ENCODE results near the gene CACNB2.
"Not testable (repeated sequence)": the region's sequence is repeated elsewhere in the genome, so short reads cannot be mapped to it uniquely, and the experiment has no call there.

The CACNB2 gene

DNA sequence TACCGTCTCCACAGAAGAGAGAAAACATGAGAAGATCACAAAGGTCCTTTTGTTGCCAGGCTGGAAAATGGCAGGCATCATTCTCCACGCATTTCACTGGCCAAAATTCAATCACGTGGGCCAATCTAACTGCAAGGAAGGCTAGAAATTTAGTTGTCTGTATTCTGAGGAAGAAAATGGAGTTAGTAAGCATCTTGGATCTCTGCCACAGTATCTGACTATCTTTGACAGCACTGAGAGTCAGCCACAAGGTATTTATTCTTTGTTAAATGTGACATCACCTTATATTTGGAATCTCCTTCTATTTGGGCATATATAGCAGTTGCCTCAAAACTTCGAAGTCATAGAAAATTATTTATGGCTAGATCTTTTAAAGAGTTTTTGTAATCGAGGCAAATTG is 297.3 kb downstream of the CACNB2 start:
- Histone ChIP-seq H3K4me1 (ENCODE audit: insufficient read depth, low read length) (no peaks in the 10 kb centered on the region), H3K36me3 (ENCODE audit: insufficient read depth, low read length) (no peaks in the 10 kb centered on the region), H3K9me3 (ENCODE audit: control insufficient read depth, insufficient read depth, low read length) (no peaks in the 10 kb centered on the region), H3K9ac (ENCODE audit: low read depth, low read length) (no peak overlapping the region)

DNA sequence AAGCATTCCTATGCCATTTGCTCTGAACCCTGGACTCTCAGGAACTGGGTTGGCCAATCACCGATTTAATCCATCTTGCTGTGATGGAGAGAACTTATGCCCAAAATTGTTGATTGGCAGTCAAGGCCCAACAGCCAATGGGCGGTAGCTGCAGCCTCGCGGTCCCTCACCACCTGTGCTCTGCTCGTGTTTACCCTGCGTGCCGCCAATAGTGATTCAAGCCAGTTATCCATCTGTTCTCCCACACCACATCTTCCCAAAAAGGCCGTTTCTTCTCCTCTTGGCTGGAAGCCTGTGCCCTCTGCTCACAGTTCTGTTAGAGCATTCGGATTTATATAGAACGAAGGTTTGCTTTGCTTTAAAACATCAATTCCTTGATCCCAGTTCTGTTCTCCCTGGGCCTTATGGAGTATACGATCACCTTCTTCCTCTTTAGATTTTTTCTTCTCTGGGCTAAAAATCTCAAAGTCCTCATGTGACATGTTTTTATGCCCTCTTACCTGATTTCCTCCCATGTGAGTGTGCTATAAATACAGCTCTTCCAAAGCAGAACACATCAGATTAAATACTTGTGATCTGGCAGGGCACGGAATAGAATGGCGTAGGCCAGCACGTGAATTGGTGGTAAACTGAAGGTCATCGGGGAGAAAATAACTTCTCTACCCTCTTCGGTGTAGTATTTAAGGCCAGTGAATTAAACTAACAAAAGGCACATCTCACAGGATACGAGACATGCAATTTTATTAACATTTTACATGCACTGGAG is 298.3 kb downstream of the CACNB2 start:
- Histone ChIP-seq H3K4me1 (ENCODE audit: insufficient read depth, low read length) (no peaks in the 10 kb centered on the region), H3K9ac (ENCODE audit: low read depth, low read length) (no peak overlapping the region), H3K36me3 (ENCODE audit: insufficient read depth, low read length) (no peaks in the 10 kb centered on the region), H3K9me3 (ENCODE audit: control insufficient read depth, insufficient read depth, low read length) (no peaks in the 10 kb centered on the region)

DNA sequence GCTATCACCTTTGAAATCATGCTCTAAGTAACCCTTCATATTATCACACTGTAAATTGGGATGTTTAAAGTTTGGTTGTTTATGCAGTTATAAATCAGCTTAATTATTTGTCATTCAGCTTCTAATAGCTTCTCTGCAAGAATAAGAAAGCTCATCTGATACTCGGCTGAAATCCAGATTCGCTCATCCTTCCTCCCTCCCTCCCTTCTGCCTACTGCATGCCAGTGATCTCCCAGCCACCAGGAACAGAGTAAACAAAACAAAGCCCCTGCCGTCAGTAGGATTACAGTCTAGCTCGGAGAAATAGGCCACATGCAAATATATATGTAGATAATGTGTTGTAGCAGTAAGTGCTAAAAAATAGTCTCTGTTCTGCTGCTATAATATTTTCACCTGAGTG is 299.4 kb downstream of the CACNB2 start:
- H3K4me1 ChIP-seq (ENCODE audit: insufficient read depth, low read length) = no peaks in the 10 kb centered on the region
- H3K9ac ChIP-seq (ENCODE audit: low read depth, low read length) = no peak overlapping the region
- no peaks in the 10 kb centered on the region for H3K36me3 ChIP-seq (ENCODE audit: insufficient read depth, low read length)
- no peaks in the 10 kb centered on the region for H3K9me3 ChIP-seq (ENCODE audit: control insufficient read depth, insufficient read depth, low read length)

DNA sequence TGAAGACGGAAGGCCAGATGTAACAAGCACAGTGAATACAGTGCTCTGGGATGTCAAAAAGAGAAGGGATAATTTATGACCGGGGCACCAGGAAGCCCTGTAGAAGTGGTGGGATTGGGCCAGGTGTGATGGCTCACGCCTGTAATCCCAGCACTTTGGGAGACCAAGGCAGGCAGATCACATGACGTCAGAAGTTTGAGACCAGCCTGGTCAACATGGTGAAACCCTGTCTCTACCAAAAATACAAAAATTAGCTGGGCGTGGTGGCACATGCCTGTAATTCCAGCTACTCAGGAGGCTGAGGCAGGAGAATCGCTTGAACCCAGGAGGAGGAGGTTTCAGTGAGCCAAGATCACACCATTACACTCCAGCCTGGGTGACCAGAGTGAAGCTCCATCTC is 305.4 kb downstream of the CACNB2 start:
- H3K4me1 ChIP-seq (ENCODE audit: insufficient read depth, low read length); H3K36me3 ChIP-seq (ENCODE audit: insufficient read depth, low read length); H3K9ac ChIP-seq (ENCODE audit: low read depth, low read length); H3K9me3 ChIP-seq (ENCODE audit: control insufficient read depth, insufficient read depth, low read length): not testable (repeated sequence)

DNA sequence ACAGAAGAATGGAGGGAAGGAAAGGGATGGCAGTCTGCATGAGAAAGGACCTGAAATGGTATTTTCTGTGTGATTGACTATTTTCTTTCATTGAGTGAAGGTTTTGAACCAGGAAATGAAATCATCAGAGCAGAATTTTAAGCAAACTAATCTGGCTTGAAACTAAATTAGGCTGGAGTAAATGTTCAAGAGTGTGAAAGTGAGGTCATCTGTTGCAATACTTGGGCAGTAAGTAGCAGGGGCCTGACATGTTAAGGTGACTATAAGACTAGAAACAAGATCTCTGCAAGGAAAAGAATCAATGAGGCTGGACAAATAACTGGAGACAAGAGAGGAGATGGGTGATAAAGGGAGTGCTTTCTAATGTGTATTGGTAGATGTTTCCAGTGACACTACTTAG is 306.0 kb downstream of the CACNB2 start:
- no peaks in the 10 kb centered on the region for H3K4me1 ChIP-seq (ENCODE audit: insufficient read depth, low read length)
- no peaks in the 10 kb centered on the region for H3K36me3 ChIP-seq (ENCODE audit: insufficient read depth, low read length)
- no peak overlapping the region for H3K9ac ChIP-seq (ENCODE audit: low read depth, low read length)
- H3K9me3 ChIP-seq (ENCODE audit: control insufficient read depth, insufficient read depth, low read length) = no peaks in the 10 kb centered on the region

DNA sequence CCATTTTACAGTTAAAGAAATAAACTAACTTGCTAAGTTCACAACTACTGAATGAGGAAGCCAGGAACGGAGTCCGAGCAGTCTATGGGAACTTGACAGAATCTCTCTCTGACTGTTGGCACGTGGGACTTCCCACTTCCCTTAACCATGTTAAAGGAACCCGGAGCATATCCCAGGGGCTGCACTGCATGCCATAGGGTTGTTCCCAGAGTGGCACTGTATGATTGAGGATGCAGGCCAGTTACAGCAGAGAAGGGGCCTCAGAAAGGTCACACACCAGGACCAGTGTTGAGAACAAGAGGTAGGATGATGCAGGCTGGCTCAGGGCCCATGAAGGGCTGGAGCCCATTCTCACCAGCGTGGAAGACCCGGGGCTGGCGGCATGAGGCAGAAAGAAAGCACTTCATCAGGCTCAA is 309.4 kb downstream of the CACNB2 start:
- no peaks in the 10 kb centered on the region for H3K9me3 ChIP-seq (ENCODE audit: control insufficient read depth, insufficient read depth, low read length)
- no peaks in the 10 kb centered on the region for H3K4me1 ChIP-seq (ENCODE audit: insufficient read depth, low read length)
- H3K36me3 ChIP-seq (ENCODE audit: insufficient read depth, low read length) = no peaks in the 10 kb centered on the region
- H3K9ac ChIP-seq (ENCODE audit: low read depth, low read length) = no peak overlapping the region

DNA sequence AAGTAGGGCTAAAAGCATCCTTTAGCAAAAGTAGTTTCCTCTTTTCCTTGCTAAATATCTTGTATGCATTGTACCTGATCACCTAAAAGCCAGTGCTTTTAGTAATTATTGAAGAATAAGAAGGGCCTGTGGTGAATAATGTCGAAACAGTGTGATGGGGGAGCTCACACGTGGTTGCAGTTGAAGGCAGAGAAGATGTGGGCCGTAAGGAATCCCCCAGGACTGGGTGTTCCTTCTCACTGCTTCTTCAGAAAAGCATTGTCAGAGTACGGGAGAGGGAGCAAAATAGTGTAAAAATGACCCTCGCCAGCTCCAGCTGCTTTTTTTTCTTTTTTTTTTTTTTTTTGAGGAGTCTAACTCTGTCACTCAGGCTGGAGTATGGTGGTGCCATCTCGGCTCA is 310.1 kb downstream of the CACNB2 start:
- H3K9me3 ChIP-seq (ENCODE audit: control insufficient read depth, insufficient read depth, low read length) = no peaks in the 10 kb centered on the region
- H3K36me3 ChIP-seq (ENCODE audit: insufficient read depth, low read length) = no peaks in the 10 kb centered on the region
- H3K9ac ChIP-seq (ENCODE audit: low read depth, low read length) = no peak overlapping the region
- H3K4me1 ChIP-seq (ENCODE audit: insufficient read depth, low read length) = no peaks in the 10 kb centered on the region

DNA sequence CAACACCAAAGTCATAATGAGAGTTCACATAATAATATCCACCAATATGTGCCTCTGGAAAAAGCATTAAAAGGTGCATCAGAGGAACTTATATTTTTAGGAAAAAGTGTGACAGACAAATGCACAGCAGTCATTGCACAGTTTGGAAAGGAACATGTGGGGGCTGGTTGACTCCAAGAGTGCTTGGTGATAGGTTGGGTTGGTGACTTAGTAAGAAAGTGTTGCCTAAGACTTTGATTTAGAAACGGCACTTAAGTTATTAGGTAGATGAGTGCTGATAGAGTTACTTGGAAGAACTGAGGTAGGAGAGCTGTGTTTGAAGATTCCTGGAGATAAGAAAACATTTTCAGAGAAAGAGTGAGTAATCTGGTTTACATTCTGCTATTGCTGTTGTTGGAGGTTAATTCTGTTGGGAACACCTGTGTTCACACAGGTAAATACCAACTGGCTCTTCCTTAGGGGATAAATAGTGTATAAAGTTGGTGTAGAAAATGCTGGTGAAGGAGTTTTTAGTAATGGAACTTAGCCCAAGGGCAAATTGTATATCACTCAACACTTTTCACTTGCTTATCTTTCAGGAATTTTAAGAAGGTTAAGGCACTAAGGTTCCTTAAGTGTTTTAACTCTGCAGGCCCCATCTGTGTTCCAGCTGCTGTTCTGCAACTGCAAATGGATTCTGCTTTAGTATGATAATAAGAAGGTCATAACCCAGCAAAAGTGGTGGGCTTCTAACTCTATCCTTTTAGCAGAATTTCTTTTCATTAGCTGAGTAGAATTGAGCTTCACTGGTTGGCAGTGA is 315.1 kb downstream of the CACNB2 start:
- H3K9me3 ChIP-seq (ENCODE audit: control insufficient read depth, insufficient read depth, low read length) = no peaks in the 10 kb centered on the region

DNA sequence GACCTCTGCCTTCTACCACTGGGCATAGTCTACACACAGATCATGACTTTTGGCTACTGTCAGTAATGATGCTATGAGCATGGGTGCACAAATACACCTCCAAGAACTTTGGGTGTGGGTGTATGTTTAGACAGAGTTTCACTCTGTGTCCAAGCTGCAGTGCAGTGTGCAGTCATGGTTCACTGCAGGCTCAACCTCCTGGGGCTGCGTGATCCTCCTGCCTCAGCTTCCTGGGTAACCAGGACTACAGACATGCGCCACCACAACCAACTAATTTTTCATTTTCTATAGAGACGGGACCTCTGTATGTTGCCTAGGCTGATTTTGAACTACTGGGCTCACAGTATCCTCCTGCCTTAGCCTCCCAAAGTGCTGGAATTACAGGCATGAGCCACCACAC is 316.8 kb downstream of the CACNB2 start:
- no peaks in the 10 kb centered on the region for H3K9me3 ChIP-seq (ENCODE audit: control insufficient read depth, insufficient read depth, low read length)
- no peaks in the 10 kb centered on the region for H3K4me1 ChIP-seq (ENCODE audit: insufficient read depth, low read length)
- no peak overlapping the region for H3K9ac ChIP-seq (ENCODE audit: low read depth, low read length)
- H3K36me3 ChIP-seq (ENCODE audit: insufficient read depth, low read length) = no peaks in the 10 kb centered on the region; the same call in 1 of the 2 replicates

More for the DNA sequence above, 315.1 kb downstream of the CACNB2 start:
- no peaks in the 10 kb centered on the region for H3K4me1 ChIP-seq (ENCODE audit: insufficient read depth, low read length)
- no peaks in the 10 kb centered on the region; the same call in 1 of the 2 replicates for H3K36me3 ChIP-seq (ENCODE audit: insufficient read depth, low read length)
- H3K9ac ChIP-seq (ENCODE audit: low read depth, low read length) = no peak overlapping the region

DNA sequence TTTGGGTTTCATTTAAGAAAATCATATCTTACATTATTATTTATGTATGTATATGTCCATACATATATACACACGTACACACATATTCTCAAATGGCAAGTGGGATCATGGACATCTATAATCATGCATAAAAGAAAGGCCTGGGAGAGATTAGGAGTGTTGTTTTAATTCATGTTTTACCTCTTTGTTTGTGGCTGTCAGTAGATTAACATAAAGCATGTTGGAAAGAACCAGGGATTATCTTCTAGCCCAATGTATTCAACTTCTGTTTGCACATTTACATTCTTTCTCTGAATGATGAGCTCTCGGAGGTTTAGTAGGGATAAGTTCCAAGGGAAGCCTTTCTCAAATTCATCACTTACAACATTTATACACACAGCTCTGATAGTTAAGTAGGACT is 319.8 kb downstream of the CACNB2 start:
- no peaks in the 10 kb centered on the region for H3K9me3 ChIP-seq (ENCODE audit: control insufficient read depth, insufficient read depth, low read length)
- H3K9ac ChIP-seq (ENCODE audit: low read depth, low read length) = no peak overlapping the region
- H3K4me1 ChIP-seq (ENCODE audit: insufficient read depth, low read length) = no peaks in the 10 kb centered on the region
- H3K36me3 ChIP-seq (ENCODE audit: insufficient read depth, low read length) = no peaks in the 10 kb centered on the region; the same call in 1 of the 2 replicates

DNA sequence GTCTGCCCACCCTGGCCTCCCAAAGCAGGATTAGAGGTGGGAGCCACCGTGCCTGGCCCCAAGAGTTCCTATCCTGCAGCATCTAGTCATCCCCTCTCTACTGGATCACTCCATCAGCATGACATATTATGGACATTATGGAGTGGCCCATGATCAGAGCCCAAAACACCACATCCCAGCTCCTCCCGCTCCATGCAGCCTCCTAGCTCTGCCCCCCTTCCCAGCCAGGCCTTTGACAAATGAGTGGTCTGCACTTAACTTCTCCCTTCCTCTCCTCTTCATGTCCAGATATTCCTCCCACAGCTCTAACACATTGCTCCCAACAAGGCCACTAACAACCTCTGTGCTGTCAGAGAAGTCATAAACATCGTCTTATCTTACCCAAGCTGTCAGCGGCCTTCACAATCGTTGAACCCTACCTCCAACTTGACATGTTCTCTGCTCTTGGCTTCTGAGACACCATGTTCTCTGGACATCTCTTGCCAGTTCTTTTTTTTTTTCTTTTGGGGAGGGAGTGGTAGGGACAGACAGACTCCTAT is 323.5 kb downstream of the CACNB2 start:
- no peaks in the 10 kb centered on the region for H3K9me3 ChIP-seq (ENCODE audit: control insufficient read depth, insufficient read depth, low read length)
- H3K4me1 ChIP-seq (ENCODE audit: insufficient read depth, low read length) = no peaks in the 10 kb centered on the region
- H3K9ac ChIP-seq (ENCODE audit: low read depth, low read length) = no peak overlapping the region
- no peaks in the 10 kb centered on the region for H3K36me3 ChIP-seq (ENCODE audit: insufficient read depth, low read length)

DNA sequence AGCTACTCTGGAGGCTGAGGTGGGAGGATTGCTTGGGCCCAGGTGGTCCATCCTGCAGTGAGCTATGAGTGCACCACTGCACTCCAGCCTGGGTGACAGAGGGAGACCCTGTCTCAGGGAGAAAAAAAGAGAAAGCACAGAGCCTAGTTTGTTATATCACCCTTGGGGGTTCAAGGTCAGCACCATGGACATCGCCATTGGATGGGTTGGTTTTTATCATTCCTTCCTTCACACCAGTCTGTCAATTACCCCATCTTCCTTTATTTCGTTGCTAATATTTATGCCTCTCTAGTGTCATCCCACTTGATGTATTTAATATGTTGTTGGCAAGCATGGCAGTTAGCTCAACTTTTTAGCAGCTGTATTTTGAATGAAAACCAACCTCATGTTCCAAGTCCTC is 328.9 kb downstream of the CACNB2 start:
- Histone ChIP-seq H3K9ac (ENCODE audit: low read depth, low read length) (no peak overlapping the region), H3K4me1 (ENCODE audit: insufficient read depth, low read length) (no peaks in the 10 kb centered on the region)

DNA sequence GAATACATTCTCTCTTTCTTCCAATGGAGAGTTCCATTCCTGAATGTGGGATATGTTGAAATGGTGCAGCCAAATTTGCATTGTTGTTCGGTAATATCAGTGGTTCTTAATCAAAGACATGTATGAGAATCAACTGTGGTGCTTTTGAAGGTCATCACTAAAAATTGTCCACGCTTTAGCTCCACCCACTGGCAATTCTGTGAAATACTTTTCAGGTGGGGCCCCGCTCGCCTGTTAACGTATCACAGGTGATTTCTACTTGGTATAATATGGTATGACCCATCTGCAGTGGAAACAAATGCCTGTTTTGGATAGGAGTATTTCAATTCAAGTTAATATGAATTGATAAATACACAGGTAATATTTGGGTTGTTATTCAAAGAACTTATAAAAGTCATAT is 332.8 kb downstream of the CACNB2 start:
- Histone ChIP-seq H3K36me3 (ENCODE audit: insufficient read depth, low read length) (no peaks in the 10 kb centered on the region), H3K4me1 (ENCODE audit: insufficient read depth, low read length) (no peaks in the 10 kb centered on the region), H3K9me3 (ENCODE audit: control insufficient read depth, insufficient read depth, low read length) (no peaks in the 10 kb centered on the region), H3K9ac (ENCODE audit: low read depth, low read length) (no peak overlapping the region)

More for the DNA sequence above, 328.9 kb downstream of the CACNB2 start:
- Histone ChIP-seq H3K9me3 (ENCODE audit: control insufficient read depth, insufficient read depth, low read length) (no peaks in the 10 kb centered on the region), H3K36me3 (ENCODE audit: insufficient read depth, low read length) (no peaks in the 10 kb centered on the region)

DNA sequence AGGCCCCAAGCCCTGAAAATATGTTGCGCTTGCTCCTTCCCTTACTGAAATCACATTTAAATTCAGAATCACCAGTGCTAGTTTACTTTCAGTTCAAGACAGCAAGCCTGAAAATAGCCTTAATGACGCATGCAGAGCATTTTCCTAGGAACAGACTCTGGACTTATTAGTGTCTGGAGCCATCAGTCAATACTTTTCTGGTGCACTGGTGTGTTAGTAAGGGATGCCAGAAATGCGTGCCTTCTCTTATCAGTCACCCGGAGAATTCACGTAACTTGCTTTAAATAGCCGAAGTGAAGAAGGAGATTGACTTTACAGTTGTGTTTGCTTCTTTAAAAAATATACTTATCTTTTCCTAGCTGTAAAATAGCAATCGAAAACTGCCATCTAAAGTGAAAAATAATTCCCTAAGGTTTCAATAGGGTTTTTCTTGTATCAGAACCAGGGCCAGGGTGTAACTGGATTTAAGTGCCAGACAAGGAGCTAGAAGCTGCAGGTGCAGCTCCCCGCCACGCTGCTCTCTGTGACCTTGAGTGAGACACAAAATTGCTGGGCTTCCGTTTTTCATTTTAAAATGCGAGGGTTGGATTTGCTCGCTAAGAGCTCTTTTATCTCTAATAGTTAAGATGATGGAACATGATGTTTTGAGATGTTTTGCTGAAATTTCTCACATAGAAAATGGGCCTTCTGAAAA is 333.3 kb downstream of the CACNB2 start:
- Histone ChIP-seq H3K36me3 (ENCODE audit: insufficient read depth, low read length) (no peaks in the 10 kb centered on the region), H3K4me1 (ENCODE audit: insufficient read depth, low read length) (no peaks in the 10 kb centered on the region), H3K9me3 (ENCODE audit: control insufficient read depth, insufficient read depth, low read length) (no peaks in the 10 kb centered on the region), H3K9ac (ENCODE audit: low read depth, low read length) (no peak overlapping the region)

Data from ES-I3 (cell line).